Panc1 (cell line): ENCODE results near the gene NF1.

Source experiments
- CTCF ChIP-seq: fragments of 450-650 bp; IDR thresholded peaks from 2 replicates; pipeline ENCODE4 v1.5.1; 2017; ENCODE audit warnings: mild to moderate bottlenecking
- SIN3A ChIP-seq: IDR thresholded peaks from 2 replicates; pipeline ENCODE4 v1.6.1; 2012; ENCODE audit warnings: low read depth, mild to moderate bottlenecking, low read length, moderate library complexity, borderline replicate concordance; ENCODE audit not compliant: insufficient read depth

GRCh38 chr17:31314782-31315100 lies 220.0 kb downstream of the NF1 start:
- no peak for TF ChIP-seq CTCF
- TF ChIP-seq SIN3A = no peak
